Measurements from ENCODE around the gene LITAFD.

- TF ChIP-seq POLR2A (IDR thresholded peaks at IDR 0.05; ENCODE audit: low read depth, low read length): no peak
- TF ChIP-seq POLR2AphosphoS5 (IDR thresholded peaks at IDR 0.05; ENCODE audit: low read depth, low read length): no peak
- no peak for TF ChIP-seq TAF1 (IDR thresholded peaks at IDR 0.05; ENCODE audit: borderline replicate concordance, low read depth, low read length)
These were observed 22.0 kb upstream of the LITAFD start for GRCh38 chr16:8859913-8860881.
